Neural progenitor cell (in vitro differentiated cells): Measurements from ENCODE around the gene KRT6B. TPM values are rescaled to one million over a fixed set of nuclear protein-coding genes. Genes with fewer than 3 reads are reported as not detected.
"Not testable (repeated sequence)": the region's sequence is repeated elsewhere in the genome, so short reads cannot be mapped to it uniquely, and the experiment has no call there.

Experiments used
- DNase-seq: peaks from one replicate; pipeline ENCODE4 v3.0.0-alpha.2; 2016; ENCODE audit warnings: low spot score
- H2AFZ ChIP-seq: fragments of 200-600 bp; sonication (generic); replicated peaks from 2 replicates; pipeline ENCODE4 v1.6.1; 2016; ENCODE audit warnings: antibody characterized with exemption
- H3F3A ChIP-seq: fragments of 200-600 bp; sonication (generic); 2 replicates; pipeline ENCODE4 v1.6.1; 2016; ENCODE audit warnings: antibody characterized with exemption, low read depth
- H3K27ac ChIP-seq: fragments of 200-600 bp; sonication (generic); 2 replicates; pipeline ENCODE4 v1.5.1; 2016; ENCODE audit warnings: mild to moderate bottlenecking
- H3K27me3 ChIP-seq: fragments of 200-600 bp; sonication (generic); 2 replicates; pipeline ENCODE4 v1.6.1; 2016; ENCODE audit warnings: mild to moderate bottlenecking, moderate library complexity
- H3K36me3 ChIP-seq: fragments of 200-600 bp; sonication (generic); 2 replicates; pipeline ENCODE4 v1.5.1; 2016
- H3K4me1 ChIP-seq: fragments of 200-600 bp; sonication (generic); 2 replicates; pipeline ENCODE4 v1.6.1; 2016; ENCODE audit warnings: mixed run types
- H3K4me2 ChIP-seq: fragments of 200-600 bp; sonication (generic); 2 replicates; pipeline ENCODE4 v1.6.1; 2016
- H3K4me3 ChIP-seq: fragments of 200-600 bp; sonication (generic); 2 replicates; pipeline ENCODE4 v1.5.1; 2016
- H3K79me2 ChIP-seq: fragments of 200-600 bp; sonication (generic); 2 replicates; pipeline ENCODE4 v1.6.1; 2016; ENCODE audit warnings: low read depth
- H3K9ac ChIP-seq: fragments of 200-600 bp; sonication (generic); 2 replicates; pipeline ENCODE4 v1.6.1; 2016
- H3K9me3 ChIP-seq: fragments of 200-600 bp; sonication (generic); 2 replicates; pipeline ENCODE4 v1.5.1; 2016; ENCODE audit warnings: low read depth
- H4K20me1 ChIP-seq: fragments of 200-600 bp; sonication (generic); 2 replicates; pipeline ENCODE4 v1.6.1; 2016; ENCODE audit warnings: low read depth
- H3K27ac Mint-ChIP-seq: 3 replicates; pipeline ENCODE4 v1.8.0; 2021; ENCODE audit warnings: mixed read lengths
- H3K27me3 Mint-ChIP-seq: 2 replicates; pipeline ENCODE4 v1.8.0; 2022; ENCODE audit warnings: low read depth, mild to moderate bottlenecking, inconsistent platforms, moderate library complexity, mixed read lengths; ENCODE audit not compliant: insufficient read depth
- H3K36me3 Mint-ChIP-seq: 3 replicates; pipeline ENCODE4 v1.8.0; 2021; ENCODE audit warnings: mixed read lengths
- H3K4me1 Mint-ChIP-seq: 3 replicates; pipeline ENCODE4 v1.8.0; 2021; ENCODE audit warnings: mixed read lengths
- H3K4me3 Mint-ChIP-seq: 3 replicates; pipeline ENCODE4 v1.8.0; 2021; ENCODE audit warnings: mild to moderate bottlenecking, moderate library complexity, mixed read lengths
- H3K9me3 Mint-ChIP-seq: 3 replicates; pipeline ENCODE4 v1.8.0; 2020; ENCODE audit warnings: mixed read lengths
- EZH2 ChIP-seq: fragments of 200-600 bp; sonication (generic); IDR thresholded peaks from 2 replicates; pipeline ENCODE4 v1.6.1; 2017; ENCODE audit warnings: antibody characterized with exemption, mild to moderate bottlenecking, moderate library complexity
- EZH2phosphoT487 ChIP-seq: fragments of 200-600 bp; sonication (generic); IDR thresholded peaks from 2 replicates; pipeline ENCODE4 v1.6.1; 2017; ENCODE audit warnings: antibody characterized with exemption
- total RNA-seq: library from RNA; depleted of rRNA; stranded (reverse); fragments of >200 nt; gene quantifications from 2 replicates; pipeline ENCODE4 v1.2.3, GENCODE V29; 2015; ENCODE audit warnings: low replicate concordance
- TF ChIP-seq, protein P1 (sequence below): fragments of 200-600 bp; sonication (generic); IDR thresholded peaks from 2 replicates; pipeline ENCODE4 v1.5.1; 2017; ENCODE audit warnings: antibody characterized with exemption, mild to moderate bottlenecking

Gene KRT6B
- total RNA-seq, 1 donor from 2014 or later, result not detected

DNA sequence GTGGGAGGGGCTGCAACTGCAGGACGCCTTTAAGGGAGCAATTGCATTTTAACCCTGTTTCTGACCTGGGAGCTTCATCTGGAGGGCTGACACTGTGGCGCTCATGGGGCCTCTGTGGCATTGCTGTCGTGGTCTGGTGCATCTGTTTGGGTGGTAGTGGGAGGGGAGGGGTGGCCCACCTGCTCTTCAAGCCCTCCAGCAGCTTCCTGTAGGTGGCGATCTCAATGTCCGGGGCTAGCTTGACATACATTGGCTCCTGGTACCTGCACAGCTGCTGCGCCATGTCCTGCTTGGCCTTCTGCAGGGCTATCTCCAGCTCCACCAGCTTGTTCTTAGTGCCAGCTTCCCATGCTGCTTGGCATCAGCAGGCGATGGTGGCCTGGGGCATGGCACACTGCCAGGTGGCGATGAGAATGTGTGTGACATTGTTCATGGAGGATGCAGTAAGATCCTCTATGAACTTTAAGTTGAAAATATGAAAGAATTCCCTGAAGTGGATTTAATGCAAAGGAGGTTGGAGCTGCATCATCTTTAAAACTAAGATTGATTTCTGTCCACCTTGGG lies 38.1 kb downstream of the KRT6B start:
- Histone ChIP-seq H3K4me2 (no peak overlapping the region), H2AFZ (no peak overlapping the region), H3K27me3 (no peaks in the 10 kb centered on the region), H3K4me1 (no peaks in the 10 kb centered on the region), H3K9ac (no peak overlapping the region), H3K36me3 (no peaks in the 10 kb centered on the region), H3K4me3 (no peak overlapping the region), H3K79me2 (no peaks in the 10 kb centered on the region), H3K27ac (no peak overlapping the region), H3F3A (no peaks in the 10 kb centered on the region), H3K9me3 (no peaks in the 10 kb centered on the region), H4K20me1 (no peaks in the 10 kb centered on the region)
- Mint-ChIP-seq H3K27me3 (peaks cover 4% of the 10 kb centered on the region), H3K4me3 (no peak overlapping the region), H3K27ac (no peak overlapping the region), H3K4me1 (peaks cover 20% of the 10 kb centered on the region), H3K36me3 (no peaks in the 10 kb centered on the region), H3K9me3 (peaks cover 6% of the 10 kb centered on the region)
- TF ChIP-seq EZH2phosphoT487 (no peak), EZH2 (no peak)
- TF ChIP-seq, protein P1, sequence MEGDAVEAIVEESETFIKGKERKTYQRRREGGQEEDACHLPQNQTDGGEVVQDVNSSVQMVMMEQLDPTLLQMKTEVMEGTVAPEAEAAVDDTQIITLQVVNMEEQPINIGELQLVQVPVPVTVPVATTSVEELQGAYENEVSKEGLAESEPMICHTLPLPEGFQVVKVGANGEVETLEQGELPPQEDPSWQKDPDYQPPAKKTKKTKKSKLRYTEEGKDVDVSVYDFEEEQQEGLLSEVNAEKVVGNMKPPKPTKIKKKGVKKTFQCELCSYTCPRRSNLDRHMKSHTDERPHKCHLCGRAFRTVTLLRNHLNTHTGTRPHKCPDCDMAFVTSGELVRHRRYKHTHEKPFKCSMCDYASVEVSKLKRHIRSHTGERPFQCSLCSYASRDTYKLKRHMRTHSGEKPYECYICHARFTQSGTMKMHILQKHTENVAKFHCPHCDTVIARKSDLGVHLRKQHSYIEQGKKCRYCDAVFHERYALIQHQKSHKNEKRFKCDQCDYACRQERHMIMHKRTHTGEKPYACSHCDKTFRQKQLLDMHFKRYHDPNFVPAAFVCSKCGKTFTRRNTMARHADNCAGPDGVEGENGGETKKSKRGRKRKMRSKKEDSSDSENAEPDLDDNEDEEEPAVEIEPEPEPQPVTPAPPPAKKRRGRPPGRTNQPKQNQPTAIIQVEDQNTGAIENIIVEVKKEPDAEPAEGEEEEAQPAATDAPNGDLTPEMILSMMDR, result peak; percentile 30
- no peak for DNase-seq

DNA sequence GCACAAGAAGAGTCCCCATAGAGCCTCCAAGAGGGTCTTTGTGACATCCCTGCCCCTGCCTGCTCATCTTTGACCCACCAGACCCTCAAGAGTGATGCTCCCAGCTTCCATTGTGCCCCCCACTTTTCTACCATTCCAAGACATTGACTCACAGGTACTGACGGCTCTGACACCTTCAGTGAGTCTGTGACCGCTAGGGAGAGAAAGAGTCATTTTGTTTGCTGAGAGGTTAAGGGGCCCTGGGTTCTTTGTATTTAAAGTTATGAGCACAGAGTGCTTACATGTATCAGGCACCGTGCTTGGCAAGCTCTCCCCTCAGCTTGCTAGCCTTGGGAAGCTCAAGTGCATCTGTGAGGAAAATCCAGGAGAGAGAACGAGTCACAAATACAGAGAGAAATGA lies 38.7 kb downstream of the KRT6B start:
- Histone ChIP-seq H4K20me1 (no peaks in the 10 kb centered on the region), H3K9me3 (no peaks in the 10 kb centered on the region), H3K27ac (no peak overlapping the region), H3K4me2 (no peak overlapping the region), H2AFZ (no peak overlapping the region), H3F3A (no peaks in the 10 kb centered on the region), H3K36me3 (no peaks in the 10 kb centered on the region), H3K79me2 (no peaks in the 10 kb centered on the region), H3K4me1 (no peaks in the 10 kb centered on the region), H3K4me3 (no peak overlapping the region), H3K9ac (no peak overlapping the region), H3K27me3 (no peaks in the 10 kb centered on the region)
- no peak overlapping the region for H3K27ac Mint-ChIP-seq
- no peak for DNase-seq
- peaks cover 20% of the 10 kb centered on the region for H3K4me1 Mint-ChIP-seq
- no peak overlapping the region for H3K4me3 Mint-ChIP-seq
- H3K27me3 Mint-ChIP-seq, result peaks cover 8% of the 10 kb centered on the region
- H3K36me3 Mint-ChIP-seq, result no peaks in the 10 kb centered on the region
- peaks cover 6% of the 10 kb centered on the region for H3K9me3 Mint-ChIP-seq
- TF ChIP-seq EZH2phosphoT487, result no peak
- no peak for TF ChIP-seq EZH2
- TF ChIP-seq, protein P1, result no peak

DNA sequence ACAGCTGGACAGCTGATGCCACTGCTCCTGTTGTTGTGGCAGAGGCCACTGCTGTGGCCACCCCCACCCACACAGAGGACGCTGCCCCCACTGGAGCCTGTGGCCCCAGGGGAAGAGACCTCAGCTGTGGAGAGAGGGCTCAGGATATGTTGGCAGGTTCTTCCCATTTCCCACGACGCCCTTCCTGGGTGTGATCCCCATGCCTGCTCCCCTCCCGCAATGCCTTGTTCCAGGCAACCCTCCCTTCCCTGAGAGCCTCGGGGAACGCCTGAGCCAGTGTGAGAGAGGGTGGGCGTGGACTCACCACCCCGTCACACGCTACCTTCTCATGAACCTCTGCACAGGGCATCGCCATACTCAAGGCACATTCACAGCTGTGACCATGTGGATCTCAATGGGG lies 40.1 kb downstream of the KRT6B start:
- Mint-ChIP-seq H3K36me3 (no peaks in the 10 kb centered on the region), H3K4me1 (peaks cover 20% of the 10 kb centered on the region)
- H3K9me3 ChIP-seq, result no peaks in the 10 kb centered on the region

DNA sequence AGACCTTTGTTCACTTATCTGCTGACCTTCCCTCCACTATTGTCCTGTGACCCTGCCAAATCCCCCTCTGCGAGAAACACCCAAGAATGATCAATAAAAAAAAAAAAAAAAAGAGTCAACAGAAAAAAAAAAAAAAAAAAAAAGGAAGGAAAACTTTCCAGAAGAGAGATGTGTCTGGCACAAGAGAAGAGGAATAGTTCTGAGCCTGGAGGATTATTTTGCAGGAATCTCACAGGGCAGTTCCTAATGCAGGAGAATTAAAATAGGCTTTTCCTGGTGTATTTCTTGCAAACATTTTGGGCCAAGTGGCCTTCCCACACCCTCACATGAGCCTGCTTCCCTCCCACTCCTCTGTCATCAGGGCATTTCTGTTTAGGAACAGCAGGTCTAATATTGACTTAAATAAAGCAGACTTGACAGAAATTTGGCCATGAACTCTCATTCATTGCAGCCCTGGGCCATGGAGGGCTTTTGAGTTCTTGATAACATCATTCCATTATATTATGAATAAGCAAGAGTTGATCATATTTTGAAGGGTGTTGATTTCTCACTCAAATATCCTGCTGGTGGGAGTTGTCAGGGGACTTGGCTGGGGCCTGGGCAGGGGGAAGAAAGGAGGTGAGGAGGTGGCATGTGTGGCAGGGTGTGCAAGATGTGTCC lies 41.2 kb downstream of the KRT6B start:
- not testable (repeated sequence) for H3K9me3 Mint-ChIP-seq, H3K27ac Mint-ChIP-seq, H3K9ac ChIP-seq, H3K4me3 Mint-ChIP-seq, H3K27me3 Mint-ChIP-seq, H3K4me3 ChIP-seq, H3K36me3 Mint-ChIP-seq, H4K20me1 ChIP-seq, DNase-seq, H3K9me3 ChIP-seq, H3K27me3 ChIP-seq, H3K4me1 ChIP-seq, H3K27ac ChIP-seq, H3K79me2 ChIP-seq, H3F3A ChIP-seq, H2AFZ ChIP-seq, H3K36me3 ChIP-seq, H3K4me2 ChIP-seq
- peaks cover 17% of the 10 kb centered on the region for H3K4me1 Mint-ChIP-seq

More for the DNA sequence above, 40.1 kb downstream of the KRT6B start:
- Histone ChIP-seq H2AFZ (no peak overlapping the region), H3K27ac (no peak overlapping the region), H3K4me2 (no peak overlapping the region), H3K9ac (no peak overlapping the region), H3K27me3 (no peaks in the 10 kb centered on the region), H3K36me3 (no peaks in the 10 kb centered on the region), H3F3A (no peaks in the 10 kb centered on the region), H3K4me3 (no peak overlapping the region), H3K79me2 (no peaks in the 10 kb centered on the region), H4K20me1 (no peaks in the 10 kb centered on the region), H3K4me1 (no peaks in the 10 kb centered on the region)
- Mint-ChIP-seq H3K9me3 (peaks cover 6% of the 10 kb centered on the region), H3K4me3 (no peak overlapping the region), H3K27me3 (peaks cover 8% of the 10 kb centered on the region), H3K27ac (no peak overlapping the region)
- DNase-seq, result no peak
- TF ChIP-seq, protein P1, result no peak
- TF ChIP-seq EZH2 (no peak), EZH2phosphoT487 (no peak)
